Hepatocyte (in vitro differentiated cells): Measurements from ENCODE around the gene C16orf92.
A peak's percentile ranks its signal among the peaks of the same experiment; 100 is the strongest.

Source experiments
- EZH2 ChIP-seq: fragments of 200-600 bp; sonication (generic); IDR thresholded peaks from 2 replicates; pipeline ENCODE4 v1.6.1; 2016; ENCODE audit warnings: antibody characterized with exemption, mild to moderate bottlenecking, borderline replicate concordance
- EZH2phosphoT487 ChIP-seq: fragments of 200-600 bp; sonication (generic); IDR thresholded peaks from one replicate; pipeline ENCODE4 v1.6.1; 2018; ENCODE audit warnings: antibody characterized with exemption, mild to moderate bottlenecking, low read depth, moderate library complexity; ENCODE audit not compliant: unreplicated experiment, severe bottlenecking
- TF ChIP-seq, protein P1 (sequence below): fragments of 200-600 bp; sonication (generic); IDR thresholded peaks from 2 replicates; pipeline ENCODE4 v1.5.1; 2016; ENCODE audit warnings: antibody characterized with exemption, mild to moderate bottlenecking; ENCODE audit not compliant: poor library complexity

DNA sequence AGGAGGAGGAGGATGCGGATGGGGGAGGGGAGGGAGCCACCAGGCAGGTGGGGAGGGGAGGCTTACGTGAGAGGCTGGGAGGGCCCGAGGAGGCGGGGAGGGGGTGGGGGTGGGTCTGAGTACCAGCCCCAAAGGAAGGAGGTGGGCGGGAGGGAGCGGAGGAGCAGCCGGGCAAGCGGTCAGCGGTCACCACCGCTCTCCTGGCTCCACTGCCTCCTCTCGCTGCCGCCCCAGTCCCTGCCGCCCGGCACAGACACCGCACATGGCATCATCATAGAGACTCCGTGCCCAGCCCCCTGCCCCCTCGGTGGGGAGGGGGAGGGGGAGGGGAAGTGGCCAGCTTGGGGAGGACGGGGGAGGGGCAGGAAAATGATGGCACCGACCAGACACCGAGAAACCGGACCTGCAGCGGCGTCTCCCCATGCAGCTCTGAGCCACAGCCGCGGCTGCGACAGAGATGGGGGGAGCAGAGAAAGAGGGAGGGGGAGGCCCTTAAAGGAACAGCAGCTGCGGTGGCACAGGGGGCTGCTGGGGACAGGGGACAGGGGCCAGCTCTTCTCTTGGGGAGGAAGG lies 7.9 kb downstream of the C16orf92 start, which contains the start of gene TLCD3B:
- TF ChIP-seq, protein P1, sequence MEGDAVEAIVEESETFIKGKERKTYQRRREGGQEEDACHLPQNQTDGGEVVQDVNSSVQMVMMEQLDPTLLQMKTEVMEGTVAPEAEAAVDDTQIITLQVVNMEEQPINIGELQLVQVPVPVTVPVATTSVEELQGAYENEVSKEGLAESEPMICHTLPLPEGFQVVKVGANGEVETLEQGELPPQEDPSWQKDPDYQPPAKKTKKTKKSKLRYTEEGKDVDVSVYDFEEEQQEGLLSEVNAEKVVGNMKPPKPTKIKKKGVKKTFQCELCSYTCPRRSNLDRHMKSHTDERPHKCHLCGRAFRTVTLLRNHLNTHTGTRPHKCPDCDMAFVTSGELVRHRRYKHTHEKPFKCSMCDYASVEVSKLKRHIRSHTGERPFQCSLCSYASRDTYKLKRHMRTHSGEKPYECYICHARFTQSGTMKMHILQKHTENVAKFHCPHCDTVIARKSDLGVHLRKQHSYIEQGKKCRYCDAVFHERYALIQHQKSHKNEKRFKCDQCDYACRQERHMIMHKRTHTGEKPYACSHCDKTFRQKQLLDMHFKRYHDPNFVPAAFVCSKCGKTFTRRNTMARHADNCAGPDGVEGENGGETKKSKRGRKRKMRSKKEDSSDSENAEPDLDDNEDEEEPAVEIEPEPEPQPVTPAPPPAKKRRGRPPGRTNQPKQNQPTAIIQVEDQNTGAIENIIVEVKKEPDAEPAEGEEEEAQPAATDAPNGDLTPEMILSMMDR, result no peak
- peak; percentile 38 for TF ChIP-seq EZH2
- no peak for TF ChIP-seq EZH2phosphoT487
